Measurements from ENCODE around the gene RBMS3. TPM values are rescaled to one million over a fixed set of nuclear protein-coding genes. Genes with fewer than 3 reads are reported as not detected.

RBMS3 gene
- polyA plus RNA-seq, 1 experiment: 33.4 TPM

DNA sequence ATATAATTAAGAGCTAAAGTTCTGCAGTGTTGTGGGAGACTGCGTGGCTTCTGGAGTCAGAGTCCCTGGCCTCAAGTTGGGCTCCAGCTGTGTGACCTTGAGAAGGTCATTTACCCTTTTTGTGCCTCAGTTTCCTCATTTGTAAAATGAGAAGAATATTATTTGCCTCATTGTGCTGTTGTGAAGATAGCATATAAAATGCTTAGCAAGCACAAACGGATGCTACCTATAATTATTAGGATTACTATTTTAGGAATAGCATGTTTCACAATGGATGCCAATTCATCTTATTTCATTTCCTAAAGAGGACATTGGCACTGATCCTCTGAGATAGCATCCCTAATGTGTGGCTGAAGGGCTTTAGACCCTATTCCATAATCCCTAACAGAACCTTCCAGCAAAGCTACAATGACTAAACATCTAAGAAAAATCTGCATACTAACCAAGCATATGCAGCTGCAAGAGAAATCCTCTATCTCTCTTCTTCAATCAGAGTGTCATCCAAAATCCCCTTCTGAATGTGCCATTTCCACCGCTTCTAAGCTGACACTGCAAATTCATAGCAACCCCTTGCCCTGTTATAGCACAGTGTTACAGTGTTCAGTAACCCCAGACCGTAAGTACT, 148.3 kb downstream of the RBMS3 start:
- Histone ChIP-seq H3K27ac (ENCODE audit: low read depth, low read length) (no peak overlapping the region), H3K27me3 (ENCODE audit: control insufficient read depth, insufficient read depth, low read length) (no peaks in the 10 kb centered on the region), H3K4me3 (ENCODE audit: low read depth, low read length) (no peak overlapping the region), H3K9me3 (ENCODE audit: control insufficient read depth, insufficient read depth, low read length) (no peaks in the 10 kb centered on the region)
- POLR2A ChIA-PET: no interaction called here
- TF ChIP-seq, protein P1, sequence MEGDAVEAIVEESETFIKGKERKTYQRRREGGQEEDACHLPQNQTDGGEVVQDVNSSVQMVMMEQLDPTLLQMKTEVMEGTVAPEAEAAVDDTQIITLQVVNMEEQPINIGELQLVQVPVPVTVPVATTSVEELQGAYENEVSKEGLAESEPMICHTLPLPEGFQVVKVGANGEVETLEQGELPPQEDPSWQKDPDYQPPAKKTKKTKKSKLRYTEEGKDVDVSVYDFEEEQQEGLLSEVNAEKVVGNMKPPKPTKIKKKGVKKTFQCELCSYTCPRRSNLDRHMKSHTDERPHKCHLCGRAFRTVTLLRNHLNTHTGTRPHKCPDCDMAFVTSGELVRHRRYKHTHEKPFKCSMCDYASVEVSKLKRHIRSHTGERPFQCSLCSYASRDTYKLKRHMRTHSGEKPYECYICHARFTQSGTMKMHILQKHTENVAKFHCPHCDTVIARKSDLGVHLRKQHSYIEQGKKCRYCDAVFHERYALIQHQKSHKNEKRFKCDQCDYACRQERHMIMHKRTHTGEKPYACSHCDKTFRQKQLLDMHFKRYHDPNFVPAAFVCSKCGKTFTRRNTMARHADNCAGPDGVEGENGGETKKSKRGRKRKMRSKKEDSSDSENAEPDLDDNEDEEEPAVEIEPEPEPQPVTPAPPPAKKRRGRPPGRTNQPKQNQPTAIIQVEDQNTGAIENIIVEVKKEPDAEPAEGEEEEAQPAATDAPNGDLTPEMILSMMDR (IDR thresholded peaks at IDR 0.05; ENCODE audit: low read depth, low read length): no peak
- no peak for DNase-seq (ENCODE audit: low read depth, low spot score)
- CTCF ChIA-PET: no interaction called here

DNA sequence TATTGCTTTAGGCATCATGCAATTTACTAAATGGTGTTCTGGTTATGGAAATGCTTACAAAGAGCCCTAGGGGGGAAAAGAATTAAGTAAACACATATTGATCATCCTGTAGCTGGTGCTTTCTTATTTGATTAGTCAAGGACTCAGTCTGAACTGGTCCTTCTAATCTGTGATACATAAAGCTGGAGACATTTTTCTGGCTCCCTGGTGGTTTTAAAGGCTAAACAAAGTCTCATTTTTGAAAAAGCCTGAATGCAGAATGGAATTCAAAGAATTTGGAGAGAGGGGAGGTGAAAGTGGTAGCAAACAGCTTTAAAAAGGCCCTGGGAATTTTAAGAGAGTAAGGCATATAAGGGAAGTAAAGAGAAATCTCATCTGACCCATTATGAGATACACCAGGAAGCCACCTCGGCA, 149.7 kb downstream of the RBMS3 start:
- no peaks in the 10 kb centered on the region for H3K9me3 ChIP-seq (ENCODE audit: control insufficient read depth, insufficient read depth, low read length)
- DNase-seq (ENCODE audit: low read depth, low spot score): peak; percentile 51
- ChIA-PET POLR2A (interaction anchor here (0.6 to 1.1 kb wide), 6 partner anchors 9 to 491 kb away, joined by 3 to 10 read pairs (median 4); no protein-coding TSS in a partner anchor), CTCF (interaction anchor here (0.5 to 1.0 kb wide), 5 partner anchors 15 to 802 kb away, joined by 3 to 6 read pairs (median 4); partner anchors contain the start of gene RBMS3)
- TF ChIP-seq, protein P1 (IDR thresholded peaks at IDR 0.05; ENCODE audit: low read depth, low read length): no peak
- no peak overlapping the region for H3K4me3 ChIP-seq (ENCODE audit: low read depth, low read length)
- H3K27ac ChIP-seq (ENCODE audit: low read depth, low read length): no peak overlapping the region
- no peaks in the 10 kb centered on the region for H3K27me3 ChIP-seq (ENCODE audit: control insufficient read depth, insufficient read depth, low read length)

DNA sequence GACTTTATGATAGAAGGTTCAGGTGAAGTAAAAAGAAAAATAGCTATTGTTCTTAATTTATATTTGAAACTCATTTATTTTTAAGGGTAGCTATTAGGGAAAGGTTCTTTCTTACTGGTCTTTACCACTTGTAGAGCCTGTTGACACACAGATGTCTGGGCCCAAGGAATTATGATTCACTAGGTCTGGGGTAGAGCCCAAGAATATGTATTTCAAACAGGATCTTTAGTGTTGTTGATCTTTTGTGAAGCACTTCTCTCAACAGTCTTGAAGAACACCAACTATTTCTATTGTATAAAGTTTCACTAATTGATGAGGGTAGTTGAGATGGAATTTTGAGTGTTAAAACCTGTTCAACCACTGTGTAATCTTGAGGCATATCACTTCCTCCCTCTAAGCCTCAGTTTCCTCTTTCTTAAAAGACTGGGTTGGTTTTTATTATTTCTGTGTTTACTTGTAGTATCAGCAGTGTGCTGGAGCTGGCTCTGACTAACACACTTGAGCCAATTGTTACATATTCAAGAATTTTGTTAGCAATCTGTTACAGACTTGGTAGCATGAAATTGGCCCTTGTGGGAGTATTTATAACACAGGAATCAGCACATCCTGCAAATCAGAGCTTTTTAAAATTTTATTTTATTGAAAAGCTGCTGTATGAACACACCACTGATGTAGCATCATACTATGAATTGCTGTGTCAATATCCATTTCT, 155.9 kb downstream of the RBMS3 start:
- CTCF ChIA-PET: no interaction called here
- no peaks in the 10 kb centered on the region for H3K27me3 ChIP-seq (ENCODE audit: control insufficient read depth, insufficient read depth, low read length)
- DNase-seq (ENCODE audit: low read depth, low spot score): no peak
- H3K4me3 ChIP-seq (ENCODE audit: low read depth, low read length): no peak overlapping the region
- H3K9me3 ChIP-seq (ENCODE audit: control insufficient read depth, insufficient read depth, low read length): no peaks in the 10 kb centered on the region
- TF ChIP-seq, protein P1 (IDR thresholded peaks at IDR 0.05; ENCODE audit: low read depth, low read length): no peak
- POLR2A ChIA-PET: no interaction called here
- H3K27ac ChIP-seq (ENCODE audit: low read depth, low read length): no peak overlapping the region

DNA sequence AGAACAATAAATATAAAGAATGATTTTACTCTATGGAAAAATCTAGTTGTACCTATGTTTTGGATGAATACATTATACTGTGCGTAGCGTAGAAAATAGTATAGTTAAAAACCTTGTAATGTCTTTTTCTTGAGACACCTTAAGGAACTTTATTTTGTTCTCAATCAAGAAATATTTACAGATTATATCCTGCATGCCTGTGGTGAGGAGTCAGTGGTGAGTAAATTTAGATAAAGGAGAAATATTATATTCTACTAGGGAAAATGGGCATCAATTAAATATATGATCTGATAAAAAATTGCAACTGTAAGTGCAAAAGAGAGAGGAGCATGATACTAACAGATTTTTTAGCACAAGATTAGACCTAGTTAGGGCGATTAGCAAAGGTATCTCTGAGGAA, 157.7 kb downstream of the RBMS3 start:
- H3K9me3 ChIP-seq (ENCODE audit: control insufficient read depth, insufficient read depth, low read length): no peaks in the 10 kb centered on the region
- DNase-seq (ENCODE audit: low read depth, low spot score): no peak
- H3K27ac ChIP-seq (ENCODE audit: low read depth, low read length): no peak overlapping the region
- H3K27me3 ChIP-seq (ENCODE audit: control insufficient read depth, insufficient read depth, low read length): no peaks in the 10 kb centered on the region
- TF ChIP-seq, protein P1 (IDR thresholded peaks at IDR 0.05; ENCODE audit: low read depth, low read length): no peak
- CTCF ChIA-PET: no interaction called here
- POLR2A ChIA-PET: no interaction called here
- H3K4me3 ChIP-seq (ENCODE audit: low read depth, low read length): no peak overlapping the region

Measured in AG04450 (cell line).